ENCODE measurements around the gene RFXANK.

GRCh38 chr19:19238126-19238894, 46.3 kb downstream of the RFXANK start:
- TF ChIP-seq, protein P1, sequence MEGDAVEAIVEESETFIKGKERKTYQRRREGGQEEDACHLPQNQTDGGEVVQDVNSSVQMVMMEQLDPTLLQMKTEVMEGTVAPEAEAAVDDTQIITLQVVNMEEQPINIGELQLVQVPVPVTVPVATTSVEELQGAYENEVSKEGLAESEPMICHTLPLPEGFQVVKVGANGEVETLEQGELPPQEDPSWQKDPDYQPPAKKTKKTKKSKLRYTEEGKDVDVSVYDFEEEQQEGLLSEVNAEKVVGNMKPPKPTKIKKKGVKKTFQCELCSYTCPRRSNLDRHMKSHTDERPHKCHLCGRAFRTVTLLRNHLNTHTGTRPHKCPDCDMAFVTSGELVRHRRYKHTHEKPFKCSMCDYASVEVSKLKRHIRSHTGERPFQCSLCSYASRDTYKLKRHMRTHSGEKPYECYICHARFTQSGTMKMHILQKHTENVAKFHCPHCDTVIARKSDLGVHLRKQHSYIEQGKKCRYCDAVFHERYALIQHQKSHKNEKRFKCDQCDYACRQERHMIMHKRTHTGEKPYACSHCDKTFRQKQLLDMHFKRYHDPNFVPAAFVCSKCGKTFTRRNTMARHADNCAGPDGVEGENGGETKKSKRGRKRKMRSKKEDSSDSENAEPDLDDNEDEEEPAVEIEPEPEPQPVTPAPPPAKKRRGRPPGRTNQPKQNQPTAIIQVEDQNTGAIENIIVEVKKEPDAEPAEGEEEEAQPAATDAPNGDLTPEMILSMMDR (IDR thresholded peaks at IDR 0.05): no peak
- no peak for TF ChIP-seq ZFX (IDR thresholded peaks at IDR 0.05; ENCODE audit: borderline replicate concordance)

Measured in 22Rv1 (cell line).